Skeletal muscle cell (primary cell): Measurements from ENCODE around the gene LDB2.

Experiments used
- DNase-seq: peaks from one replicate; pipeline ENCODE4 v3.0.0-alpha.2; 2010; ENCODE audit warnings: low read depth
- H3K4me3 ChIP-seq: 2 replicates; pipeline ENCODE4 v1.5.1; 2011; ENCODE audit warnings: low read depth, mild to moderate bottlenecking, control low read depth, low read length, moderate library complexity

Gene LDB2

DNA sequence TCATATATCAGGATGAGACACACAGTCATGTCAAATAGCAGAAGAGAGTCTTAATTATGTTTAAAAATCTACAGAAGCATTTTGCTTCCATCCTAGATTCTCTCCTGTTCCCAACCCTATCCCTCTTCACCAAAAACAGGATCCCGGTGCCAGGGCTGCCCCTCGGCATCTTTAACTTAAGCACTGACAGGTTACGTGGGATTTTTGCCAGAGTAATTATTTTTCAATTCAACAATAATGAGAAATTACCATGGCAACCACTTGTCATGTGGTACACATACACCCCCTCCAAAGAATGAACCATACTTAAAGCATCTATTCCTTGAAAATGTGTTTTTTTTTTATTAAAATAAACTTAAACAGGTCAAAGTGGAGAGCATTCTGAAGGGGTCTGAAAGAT lies 130.6 kb downstream of the LDB2 start:
- no peak overlapping the region for H3K4me3 ChIP-seq
- DNase-seq = no peak

DNA sequence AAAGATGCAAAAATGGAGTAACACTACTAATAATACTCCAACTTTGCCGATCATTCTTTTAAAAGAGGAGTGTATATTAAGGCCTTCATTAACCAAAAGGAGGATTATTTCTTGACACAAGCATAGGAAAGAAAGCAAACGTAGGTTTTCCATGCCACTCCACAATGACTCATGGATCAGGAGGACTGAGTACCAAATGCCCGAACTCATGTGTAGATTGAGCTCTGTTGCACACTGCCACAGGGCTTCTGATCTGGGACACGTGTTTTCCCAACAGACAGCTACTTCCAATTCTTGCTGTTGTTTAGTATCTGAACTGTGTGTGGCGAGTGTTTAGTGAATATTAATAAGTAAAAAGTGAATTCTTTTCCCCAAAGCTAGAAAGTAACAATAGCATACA lies 131.2 kb downstream of the LDB2 start:
- H3K4me3 ChIP-seq = no peak overlapping the region
- no peak for DNase-seq

DNA sequence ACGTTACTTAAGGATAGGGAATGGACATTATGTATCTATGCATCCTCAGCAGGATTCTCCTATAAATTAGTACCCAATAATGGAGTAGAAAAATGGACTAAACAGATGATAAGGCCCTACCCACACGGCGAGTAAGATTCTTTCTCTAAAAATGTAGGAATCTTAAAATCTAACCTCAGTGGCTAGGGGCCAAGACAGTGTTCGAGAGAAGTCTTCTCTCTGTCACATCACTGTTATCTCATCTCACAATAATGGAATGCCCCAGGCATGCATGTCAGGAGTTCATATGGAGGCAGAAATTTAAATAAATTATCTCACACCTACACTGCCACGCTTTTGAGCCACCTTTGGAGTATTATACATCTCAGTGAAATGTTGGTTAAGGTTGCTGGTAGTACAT lies 132.9 kb downstream of the LDB2 start:
- H3K4me3 ChIP-seq = no peak overlapping the region
- no peak for DNase-seq

DNA sequence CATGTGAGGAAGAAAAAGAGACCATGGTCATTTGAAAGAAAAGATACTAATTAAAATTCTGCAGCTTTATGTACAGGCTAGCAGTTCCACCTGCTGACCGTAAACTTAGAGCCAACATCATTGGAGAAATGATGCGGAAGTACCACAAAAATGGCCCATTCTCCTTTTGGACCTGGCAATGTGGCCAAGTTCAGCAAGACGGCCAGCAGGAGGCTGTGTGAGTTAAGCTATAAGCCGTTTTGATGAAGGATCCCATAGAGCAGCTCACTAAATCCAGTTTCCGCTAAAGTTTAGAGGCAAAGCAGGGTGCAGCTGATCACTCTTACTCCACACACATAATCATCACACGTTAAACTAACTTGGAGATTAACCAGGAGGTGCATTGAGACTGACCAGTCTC lies 133.8 kb downstream of the LDB2 start:
- no peak for DNase-seq
- no peak overlapping the region for H3K4me3 ChIP-seq

DNA sequence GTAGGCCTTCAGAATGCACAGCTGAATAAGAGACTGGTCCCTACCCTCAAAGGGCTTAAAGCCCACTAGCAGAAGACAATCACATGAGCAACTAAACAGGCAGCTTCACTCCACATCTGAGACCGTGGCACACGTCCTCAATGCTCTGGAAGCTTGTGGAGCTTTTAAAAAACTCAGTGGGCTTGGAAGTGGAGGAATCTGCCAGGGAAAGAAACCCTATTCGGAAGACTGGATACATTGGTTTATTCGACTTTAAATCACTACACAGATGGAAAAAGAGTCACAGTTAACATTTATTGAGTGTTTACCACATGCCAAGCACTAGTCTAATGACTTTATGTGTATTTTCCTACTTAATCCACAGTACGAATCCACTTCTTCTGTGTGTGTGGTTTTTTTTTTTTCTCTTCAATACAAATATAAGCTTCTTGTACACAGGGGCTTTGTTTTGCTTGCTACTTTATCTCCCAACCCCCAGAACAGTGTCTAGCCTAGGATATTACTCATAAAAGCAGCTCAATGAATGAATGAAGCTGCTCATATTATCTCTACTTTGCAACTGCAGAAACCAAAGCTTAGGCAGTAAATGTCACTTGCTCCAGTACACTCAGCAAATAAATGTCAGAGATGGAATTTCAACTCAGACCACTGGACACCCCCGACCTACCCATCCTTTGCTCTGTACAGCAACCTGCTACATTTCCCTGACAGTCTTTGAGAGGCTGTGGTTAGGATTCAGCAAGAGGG lies 137.7 kb downstream of the LDB2 start:
- no peak for DNase-seq
- no peak overlapping the region for H3K4me3 ChIP-seq

DNA sequence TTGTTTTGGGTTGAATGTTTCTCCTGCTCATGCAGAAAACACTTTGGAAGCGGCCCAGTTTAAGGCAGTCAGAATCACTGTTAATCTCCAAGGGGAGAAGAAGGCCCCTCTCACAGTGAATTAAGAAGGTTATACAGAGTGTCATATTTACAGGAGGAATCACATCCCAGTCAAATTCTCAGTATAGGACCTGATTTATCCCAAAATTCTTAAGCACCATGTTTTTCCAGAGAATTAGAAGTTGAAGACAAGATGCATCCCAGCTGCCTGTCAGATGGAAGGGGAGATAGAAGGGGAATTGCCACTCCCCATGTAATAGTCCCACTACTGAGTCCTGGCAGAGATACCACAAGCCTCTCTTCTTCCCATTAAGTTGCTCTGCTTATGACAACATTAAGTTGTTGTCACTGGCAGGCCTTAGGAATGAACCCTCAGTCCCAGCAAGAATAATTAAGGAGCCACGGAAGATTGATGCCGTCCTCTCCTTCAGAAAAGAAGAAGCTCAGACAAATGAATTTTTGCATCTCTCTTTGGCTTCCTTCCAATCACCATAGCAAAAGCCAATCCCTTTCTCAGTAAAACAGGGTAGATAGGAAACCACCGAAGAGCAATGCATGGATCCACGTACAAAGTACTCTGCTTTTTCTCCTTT lies 138.4 kb downstream of the LDB2 start:
- no peak for DNase-seq
- no peak overlapping the region for H3K4me3 ChIP-seq

DNA sequence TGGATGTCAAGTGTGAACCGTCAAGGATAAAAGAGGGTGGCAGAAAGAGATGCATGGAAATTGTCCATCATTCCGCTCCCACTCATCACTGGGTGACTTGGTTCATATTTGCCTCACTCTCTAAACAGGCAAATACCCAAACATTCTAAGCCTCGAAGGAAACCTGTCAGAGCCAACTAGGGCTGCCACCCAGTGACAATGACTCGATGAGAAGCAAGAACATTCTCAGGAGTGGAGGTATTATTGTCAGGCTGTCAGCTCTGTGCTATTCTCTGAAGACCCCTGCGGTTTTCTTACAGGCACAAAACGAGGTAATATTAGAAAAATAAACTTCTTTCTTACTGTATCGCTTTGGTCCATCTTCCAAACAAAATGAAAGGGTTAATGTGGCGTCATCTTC lies 139.6 kb downstream of the LDB2 start:
- no peak for DNase-seq
- H3K4me3 ChIP-seq = no peak overlapping the region

DNA sequence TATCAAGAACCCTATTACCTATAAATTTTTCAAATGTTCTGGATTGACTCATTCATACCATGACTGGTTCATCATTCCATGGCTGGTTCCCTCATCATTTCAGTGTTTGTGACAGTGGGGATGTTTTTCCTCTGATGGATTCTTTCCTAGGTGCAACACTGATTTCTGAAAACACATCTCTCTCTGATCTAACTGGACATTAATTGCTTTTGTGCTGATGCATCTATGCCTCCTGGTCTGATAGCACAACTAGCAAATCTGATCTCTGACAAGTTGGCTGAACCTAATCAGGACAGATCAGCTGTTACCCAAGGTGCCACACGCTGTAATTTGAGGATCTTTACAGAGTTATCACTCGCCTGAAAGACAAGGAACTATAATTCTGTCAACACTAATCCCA lies 140.2 kb downstream of the LDB2 start:
- H3K4me3 ChIP-seq = no peak overlapping the region
- no peak for DNase-seq

DNA sequence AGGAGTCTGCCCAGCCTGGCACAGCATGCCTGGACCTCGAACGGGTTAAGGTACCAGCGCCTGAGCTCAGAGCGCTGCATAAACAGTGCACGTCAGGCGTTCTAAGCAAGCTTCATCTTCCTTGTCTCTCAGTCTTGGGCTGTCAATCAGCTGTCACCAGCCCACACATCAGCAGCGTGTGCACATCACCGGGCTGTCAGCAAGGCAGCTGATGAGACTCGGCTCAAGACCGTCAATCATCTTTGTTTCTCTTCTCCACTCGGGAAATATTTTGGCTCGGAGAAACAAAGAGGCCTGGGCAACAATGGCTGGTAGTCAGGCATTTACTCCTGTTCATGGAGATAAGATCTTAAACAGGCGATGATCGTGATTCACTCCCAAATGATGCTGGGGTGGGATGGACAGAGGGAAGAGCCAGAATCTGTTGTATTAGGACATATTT lies 141.3 kb downstream of the LDB2 start:
- no peak overlapping the region for H3K4me3 ChIP-seq
- DNase-seq = no peak

DNA sequence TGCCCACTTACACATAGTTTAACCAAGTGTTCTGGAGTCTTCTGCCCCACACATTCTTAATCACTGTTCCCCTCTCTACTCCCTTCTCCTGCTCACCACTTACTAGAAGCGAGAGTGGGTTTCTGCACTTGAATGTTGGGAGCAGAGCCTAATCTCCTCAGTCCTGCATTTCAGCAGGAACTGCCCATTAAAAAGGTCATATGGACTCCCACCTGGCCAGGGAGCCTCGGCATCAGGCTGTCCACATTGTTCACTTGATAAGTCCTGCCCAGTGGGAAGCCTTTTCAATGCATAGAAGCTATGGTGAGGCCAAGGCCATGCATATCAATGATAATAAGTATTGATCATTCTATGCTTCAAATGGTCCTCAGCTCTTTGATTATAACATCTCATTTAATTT lies 144.3 kb downstream of the LDB2 start:
- no peak for DNase-seq
- H3K4me3 ChIP-seq = no peak overlapping the region

DNA sequence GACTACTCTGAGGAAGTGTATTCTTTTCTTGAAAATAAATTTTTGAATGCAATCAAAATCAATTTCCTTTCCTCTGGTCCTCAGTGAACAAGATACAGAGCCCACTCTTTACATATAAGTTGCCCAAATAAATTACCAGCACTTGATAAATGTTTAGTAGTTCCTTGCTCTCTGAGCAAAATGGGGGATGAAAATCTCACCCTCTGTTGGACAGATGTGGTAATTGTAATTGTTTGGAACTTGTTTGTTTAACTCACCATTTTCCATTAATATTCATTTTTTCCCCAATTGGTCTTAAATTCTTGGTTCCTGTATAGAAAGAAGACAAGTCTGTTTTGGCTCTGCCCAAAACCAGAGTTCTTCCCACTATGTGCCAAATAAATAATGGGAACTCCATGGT lies 146.3 kb downstream of the LDB2 start:
- no peak for DNase-seq

DNA sequence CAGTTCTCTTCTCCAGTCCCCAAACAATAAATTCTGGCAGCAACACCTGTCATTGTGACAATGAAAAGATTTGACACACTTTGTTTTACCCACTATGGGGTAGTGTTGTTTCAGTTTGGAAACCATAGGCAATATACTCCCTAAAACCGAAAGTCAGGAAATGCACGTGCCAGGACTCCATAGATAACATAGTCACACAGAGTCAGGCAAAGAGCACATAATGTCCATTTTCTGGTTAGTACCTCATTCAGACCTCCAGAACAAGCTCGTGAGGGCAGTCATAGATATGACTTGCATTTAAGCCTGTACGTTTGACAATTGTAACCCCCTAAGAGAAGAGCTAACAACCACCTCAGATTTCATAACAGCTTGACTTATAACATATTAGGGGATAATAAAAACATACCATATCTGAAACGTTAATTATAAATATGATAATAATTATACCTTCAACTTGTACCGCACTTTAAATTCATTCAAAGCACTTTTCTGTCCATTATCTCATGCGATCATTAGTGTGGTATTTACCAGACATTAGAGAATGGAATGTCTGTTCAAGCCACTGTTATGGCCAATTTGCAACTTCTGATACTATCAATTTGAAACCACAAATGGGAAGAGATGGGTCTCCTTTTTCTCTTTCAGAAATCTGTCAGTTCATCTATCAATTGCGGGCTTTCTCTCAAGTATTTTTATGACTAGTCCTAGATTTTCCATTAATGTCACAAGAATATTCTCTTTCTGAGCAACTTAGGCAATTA lies 147.4 kb downstream of the LDB2 start:
- DNase-seq = no peak
- no peak overlapping the region for H3K4me3 ChIP-seq

More for the DNA sequence above, 146.3 kb downstream of the LDB2 start:
- H3K4me3 ChIP-seq = no peak overlapping the region

DNA sequence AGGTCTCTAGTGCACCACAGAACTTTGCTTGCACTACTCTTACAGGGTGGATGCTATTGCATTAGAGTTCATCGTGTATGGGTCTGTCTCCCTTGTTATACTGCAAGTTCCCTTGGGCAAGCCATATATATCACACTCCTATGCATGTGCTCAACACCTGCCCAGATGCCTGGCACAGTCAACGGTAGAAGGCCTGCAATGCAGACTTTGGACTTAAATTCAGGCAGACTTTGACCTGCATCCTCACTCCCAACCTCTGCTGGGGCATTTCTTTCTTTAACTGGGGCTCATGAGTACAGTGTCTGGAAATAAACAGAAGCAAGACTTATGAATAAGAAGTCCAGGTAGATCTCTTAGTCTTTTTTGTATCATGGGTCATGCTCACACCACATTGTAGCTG lies 148.2 kb downstream of the LDB2 start:
- no peak overlapping the region for H3K4me3 ChIP-seq
- DNase-seq = no peak

DNA sequence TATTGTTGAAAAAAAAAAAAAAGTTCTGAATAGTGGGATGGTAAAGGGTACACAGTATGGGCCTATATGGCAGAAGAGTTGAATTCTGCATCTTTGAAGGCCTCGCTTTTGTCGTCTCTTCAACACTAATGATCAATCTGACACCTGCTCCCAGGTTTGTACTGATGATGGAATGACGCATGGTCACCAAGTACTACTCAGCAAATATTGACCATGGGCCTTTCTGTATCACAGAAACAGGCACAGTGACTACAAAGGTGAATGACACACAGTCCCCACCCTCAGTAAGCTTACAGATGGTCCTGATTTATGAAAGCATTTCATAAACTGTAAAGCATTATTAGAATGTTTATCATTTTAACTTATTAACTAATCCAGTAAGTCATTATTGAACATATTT lies 152.6 kb downstream of the LDB2 start:
- no peak for DNase-seq
- H3K4me3 ChIP-seq = no peak overlapping the region

DNA sequence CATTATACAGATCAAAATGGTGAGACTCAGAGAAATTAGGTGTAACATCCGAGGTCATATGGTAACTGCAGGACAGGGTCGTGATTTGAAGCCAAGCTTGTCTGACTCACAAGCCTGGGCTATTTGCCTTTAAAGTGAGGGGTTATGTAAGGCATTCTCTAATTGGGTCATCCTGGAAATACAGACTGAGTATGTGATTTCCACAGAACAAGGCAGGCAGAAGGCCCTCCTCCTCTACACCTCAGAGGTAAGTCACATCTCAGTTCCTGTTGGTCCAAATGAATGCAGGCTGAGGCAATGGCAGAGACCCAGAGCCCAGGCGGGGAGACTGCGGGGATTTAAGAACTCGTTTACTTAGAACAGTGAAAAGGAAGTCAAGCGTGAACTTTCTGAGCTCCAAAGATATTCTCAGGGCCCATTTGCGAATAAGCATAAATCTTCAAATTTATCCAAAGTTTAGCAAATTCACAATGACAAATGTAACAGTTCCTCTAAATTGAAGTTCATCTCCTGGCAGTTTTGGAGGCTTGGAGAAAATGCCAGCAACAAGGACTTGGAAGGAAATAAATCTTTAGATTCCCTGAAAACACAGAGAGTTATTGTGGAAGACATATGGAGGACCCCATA lies 153.3 kb downstream of the LDB2 start:
- peak; percentile 64 for DNase-seq

DNA sequence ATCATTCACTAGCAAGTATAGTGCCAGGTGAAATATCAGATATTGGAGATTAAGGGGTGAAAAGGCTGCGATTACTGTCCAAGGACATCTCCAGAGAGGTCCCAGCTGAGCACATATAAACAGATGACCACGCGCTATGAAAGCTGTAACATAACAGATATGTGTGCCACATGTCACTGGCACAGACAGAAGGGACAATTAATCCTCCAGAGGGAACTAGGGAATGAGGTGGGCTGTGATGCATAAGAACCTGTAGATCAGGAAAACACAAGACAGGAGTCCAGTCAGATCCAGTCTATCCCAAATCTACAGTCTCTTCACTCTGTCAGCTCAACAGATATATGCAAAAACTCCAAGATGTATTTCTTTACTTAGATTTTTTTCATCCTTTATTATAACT lies 157.2 kb downstream of the LDB2 start:
- H3K4me3 ChIP-seq = no peak overlapping the region

More for the DNA sequence above, 153.3 kb downstream of the LDB2 start:
- H3K4me3 ChIP-seq = no peak overlapping the region

DNA sequence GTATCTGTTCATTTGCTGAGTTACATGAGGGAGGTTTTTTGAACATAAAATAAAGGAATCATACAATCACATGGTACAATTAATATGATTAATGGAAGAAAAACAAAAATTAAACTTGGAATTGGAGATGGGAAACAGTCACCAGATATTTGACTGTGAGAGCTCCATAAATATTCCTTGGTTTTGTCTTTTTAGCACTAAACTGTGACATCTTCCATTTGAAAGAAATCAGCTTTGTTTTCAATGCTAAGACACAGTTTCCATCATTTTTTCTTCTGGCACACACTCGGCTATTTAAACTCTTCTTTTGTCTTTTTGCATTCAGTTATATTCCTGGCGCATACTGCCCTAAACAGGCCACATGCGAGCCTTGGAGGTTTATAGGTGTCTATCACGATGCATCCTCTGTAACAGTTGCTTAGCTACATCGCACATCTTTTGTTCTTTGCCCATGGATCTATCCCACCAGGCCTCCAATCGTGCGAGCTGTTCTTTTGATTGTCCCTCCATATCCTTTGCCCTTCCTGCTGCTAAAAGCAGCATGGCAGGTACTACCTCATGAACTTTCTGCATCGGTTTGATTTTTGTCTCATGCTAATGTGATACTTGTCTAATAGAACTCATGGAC lies 158.3 kb downstream of the LDB2 start:
- DNase-seq = no peak
- no peak overlapping the region for H3K4me3 ChIP-seq

More for the DNA sequence above, 157.2 kb downstream of the LDB2 start:
- no peak for DNase-seq

DNA sequence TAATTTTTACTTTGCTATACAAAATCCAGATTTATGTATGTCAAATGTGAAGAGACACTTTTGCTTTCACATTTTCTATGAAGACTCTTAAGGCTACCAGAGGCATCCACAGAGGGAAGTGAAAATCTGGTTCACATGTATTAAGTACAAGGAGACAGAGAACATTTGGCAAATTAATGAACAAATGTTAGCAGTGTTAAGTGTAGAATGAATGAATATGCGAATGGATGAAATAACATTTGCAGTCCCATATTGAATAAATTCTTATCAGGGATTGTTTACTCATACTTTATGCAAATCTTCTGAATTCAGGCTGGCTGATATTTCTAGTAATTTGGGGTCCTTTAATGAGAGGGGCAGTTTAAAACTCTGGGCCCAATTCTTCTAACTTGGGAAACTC lies 159.9 kb downstream of the LDB2 start:
- H3K4me3 ChIP-seq = no peak overlapping the region
- DNase-seq = no peak

DNA sequence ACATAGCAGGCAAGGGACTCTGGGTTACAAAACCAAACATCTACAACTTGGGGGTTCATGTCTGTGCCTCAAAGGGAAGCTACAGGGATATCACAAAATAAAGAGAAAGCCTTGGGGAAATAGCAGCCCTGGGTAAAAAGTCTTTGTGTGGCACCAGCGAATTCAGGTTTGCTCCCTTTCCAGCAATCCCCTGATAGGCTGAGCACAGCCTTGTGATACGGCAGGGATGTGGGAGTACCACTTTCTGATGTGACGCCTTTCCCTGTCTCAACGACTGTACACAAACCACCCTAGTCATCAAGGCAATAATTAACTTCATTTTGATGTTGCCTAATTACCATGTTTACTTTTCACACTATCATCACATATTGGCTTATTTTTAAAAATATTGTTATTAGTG lies 164.9 kb downstream of the LDB2 start:
- no peak overlapping the region for H3K4me3 ChIP-seq
- DNase-seq = no peak

DNA sequence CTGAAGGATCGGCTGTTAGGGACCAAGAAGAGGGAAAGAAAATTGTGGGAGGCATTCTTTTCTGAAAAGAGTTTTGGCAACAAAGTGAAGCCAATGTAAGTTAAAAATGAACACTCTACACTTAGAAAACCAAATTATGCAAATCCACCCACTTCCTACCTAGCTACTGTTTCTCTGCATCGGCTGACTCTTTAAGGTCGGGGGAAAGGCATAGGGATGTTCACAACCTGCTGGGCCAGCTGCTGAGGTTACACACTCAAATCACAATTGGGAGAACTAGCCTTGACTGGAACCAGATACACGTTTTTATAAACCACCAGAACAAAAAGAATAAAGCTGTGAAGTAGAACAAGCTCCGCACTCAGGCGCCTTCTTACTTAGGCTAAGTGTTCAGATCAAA lies 165.7 kb downstream of the LDB2 start:
- DNase-seq = no peak
- H3K4me3 ChIP-seq = no peak overlapping the region
